K562 (cell line): ENCODE results near the gene ARHGEF6. TPM values are rescaled to one million over a fixed set of nuclear protein-coding genes. Genes with fewer than 3 reads are reported as not detected.

ENCODE experiments used
- CREM ChIP-seq: IDR thresholded peaks from 2 replicates; pipeline ENCODE4 v1.6.1; 2014; ENCODE audit warnings: antibody characterized with exemption, low read depth
- HDAC3 ChIP-seq: fragments of 450-650 bp; IDR thresholded peaks from 2 replicates; pipeline ENCODE4 v1.6.1; 2018; ENCODE audit warnings: borderline replicate concordance, mild to moderate bottlenecking, moderate library complexity; ENCODE audit not compliant: partially characterized antibody
- LARP7 ChIP-seq: fragments of 450-650 bp; IDR thresholded peaks from 2 replicates; pipeline ENCODE4 v1.6.1; 2016
- NFXL1 ChIP-seq: fragments of 450-650 bp; formaldehyde crosslinking; IDR thresholded peaks from 2 replicates; pipeline ENCODE4 v1.4.0; 2021; ENCODE audit warnings: mild to moderate bottlenecking
- TRIM25 ChIP-seq: fragments of 450-650 bp; IDR thresholded peaks from 2 replicates; pipeline ENCODE4 v1.7.0; 2016; ENCODE audit warnings: borderline replicate concordance
- USF1 ChIP-seq: sonication (generic); formaldehyde crosslinking; IDR thresholded peaks from 2 replicates; pipeline ENCODE4 v1.9.0; 2022; ENCODE audit warnings: mild to moderate bottlenecking, missing genetic modification reagents
- ZNF121 ChIP-seq: sonication (generic); formaldehyde crosslinking; conservative IDR thresholded peaks from 2 replicates; pipeline ENCODE4 v1.8.0; 2022; ENCODE audit warnings: missing genetic modification reagents
- ZNF449 ChIP-seq: fragments of 250-450 bp; sonication (Bioruptor Pico); IDR thresholded peaks from 2 replicates; pipeline ENCODE4 v1.8.0; 2022; ENCODE audit warnings: moderate library complexity, mild to moderate bottlenecking, inconsistent platforms
- ZNF75A ChIP-seq: fragments of 450-650 bp; formaldehyde crosslinking; IDR thresholded peaks from 2 replicates; pipeline ENCODE4 v1.4.0; 2020; ENCODE audit warnings: mild to moderate bottlenecking
- polyA plus RNA-seq, 8 experiments: library from polyadenylated mRNA; depleted of rRNA in 4 of 8; stranded (reverse) in 5 of 8; unstranded in 3 of 8; fragments of >200 nt; fragmentation: Nextera tagmentation in 2 of 8; fragmentation: Illumina TruSeq in 1 of 8; extraction: Ambion mirVana in 2 of 8; extraction: Trizol in 1 of 8; gene quantifications; 2 replicates each; pipeline versions ENCODE4 v1.2.1 to v1.2.3, GENCODE V29; 2011 to 2014; ENCODE audit warnings: inconsistent platforms in 1 of 8, missing spikeins in 1 of 8
- total RNA-seq, 7 experiments: library from RNA; depleted of rRNA in 6 of 7; stranded (reverse); fragments of >200 nt in 6 of 7; fragmentation: Illumina TruSeq in 2 of 7; extraction: Trizol in 2 of 7; gene quantifications; 2 replicates each; pipeline versions ENCODE4 v1.2.1 to v1.2.3, GENCODE V29; 2011 to 2021; ENCODE audit warnings: low replicate concordance in 1 of 7
- TF ChIP-seq, protein P1 (sequence below): fragments of 250-450 bp; sonication (Bioruptor Pico); IDR thresholded peaks from 2 replicates; pipeline ENCODE4 v1.4.0; 2020; ENCODE audit warnings: mild to moderate bottlenecking, moderate library complexity
- TF ChIP-seq, protein P2 (sequence below): fragments of 450-650 bp; IDR thresholded peaks from 2 replicates; pipeline ENCODE4 v1.6.1; 2018; ENCODE audit not compliant: partially characterized antibody
- TF ChIP-seq, protein P3 (sequence below): fragments of 250-450 bp; sonication (Bioruptor Pico); IDR thresholded peaks from 2 replicates; pipeline ENCODE4 v1.4.0; 2020; ENCODE audit warnings: mild to moderate bottlenecking, moderate library complexity, borderline replicate concordance

ARHGEF6 gene
- total and polyA plus RNA-seq, 9 of the 15 experiments (the other 6 are each of a cell fraction or from before 2014, with no cell fraction given), result 2.9 to 22.1 (median 13.3) TPM

DNA sequence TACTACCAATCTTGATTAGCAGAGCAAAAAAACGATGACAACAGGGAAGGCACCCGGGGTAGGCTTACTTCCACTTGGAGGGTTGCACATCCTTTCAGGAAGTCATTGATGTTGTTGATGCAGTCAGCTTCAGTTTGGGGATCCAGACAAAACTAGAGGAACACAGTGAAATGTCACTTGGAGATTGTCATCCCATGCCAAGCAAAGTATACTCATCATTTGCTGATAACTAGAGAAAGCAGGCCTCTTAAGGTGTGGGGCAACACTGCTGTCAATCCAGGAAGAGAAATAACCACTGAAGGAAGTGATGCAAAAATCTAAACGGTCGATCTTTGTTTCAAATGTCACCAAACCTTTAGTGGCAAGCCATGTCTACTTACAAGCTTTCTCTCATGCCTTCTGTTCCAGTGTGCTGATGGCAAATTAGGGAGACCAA lies 1.4 kb downstream of the ARHGEF6 start (continued):
- TF ChIP-seq, protein P1, sequence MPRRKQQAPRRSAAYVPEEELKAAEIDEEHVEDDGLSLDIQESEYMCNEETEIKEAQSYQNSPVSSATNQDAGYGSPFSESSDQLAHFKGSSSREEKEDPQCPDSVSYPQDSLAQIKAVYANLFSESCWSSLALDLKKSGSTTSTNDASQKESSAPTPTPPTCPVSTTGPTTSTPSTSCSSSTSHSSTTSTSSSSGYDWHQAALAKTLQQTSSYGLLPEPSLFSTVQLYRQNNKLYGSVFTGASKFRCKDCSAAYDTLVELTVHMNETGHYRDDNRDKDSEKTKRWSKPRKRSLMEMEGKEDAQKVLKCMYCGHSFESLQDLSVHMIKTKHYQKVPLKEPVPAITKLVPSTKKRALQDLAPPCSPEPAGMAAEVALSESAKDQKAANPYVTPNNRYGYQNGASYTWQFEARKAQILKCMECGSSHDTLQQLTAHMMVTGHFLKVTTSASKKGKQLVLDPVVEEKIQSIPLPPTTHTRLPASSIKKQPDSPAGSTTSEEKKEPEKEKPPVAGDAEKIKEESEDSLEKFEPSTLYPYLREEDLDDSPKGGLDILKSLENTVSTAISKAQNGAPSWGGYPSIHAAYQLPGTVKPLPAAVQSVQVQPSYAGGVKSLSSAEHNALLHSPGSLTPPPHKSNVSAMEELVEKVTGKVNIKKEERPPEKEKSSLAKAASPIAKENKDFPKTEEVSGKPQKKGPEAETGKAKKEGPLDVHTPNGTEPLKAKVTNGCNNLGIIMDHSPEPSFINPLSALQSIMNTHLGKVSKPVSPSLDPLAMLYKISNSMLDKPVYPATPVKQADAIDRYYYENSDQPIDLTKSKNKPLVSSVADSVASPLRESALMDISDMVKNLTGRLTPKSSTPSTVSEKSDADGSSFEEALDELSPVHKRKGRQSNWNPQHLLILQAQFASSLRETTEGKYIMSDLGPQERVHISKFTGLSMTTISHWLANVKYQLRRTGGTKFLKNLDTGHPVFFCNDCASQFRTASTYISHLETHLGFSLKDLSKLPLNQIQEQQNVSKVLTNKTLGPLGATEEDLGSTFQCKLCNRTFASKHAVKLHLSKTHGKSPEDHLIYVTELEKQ (CRISPR knock-in tag), result no peak
- TF ChIP-seq ZNF75A (CRISPR knock-in tag) (no peak), CREM (0 out of 2 replicates have a peak, but pooled peaks have one; percentile 8), ZNF121 (CRISPR knock-in tag) (no peak), LARP7 (no peak), TRIM25 (no peak), HDAC3 (no peak), USF1 (CRISPR knock-in tag) (no peak), NFXL1 (no peak), ZNF449 (no peak)
- TF ChIP-seq, protein P2, sequence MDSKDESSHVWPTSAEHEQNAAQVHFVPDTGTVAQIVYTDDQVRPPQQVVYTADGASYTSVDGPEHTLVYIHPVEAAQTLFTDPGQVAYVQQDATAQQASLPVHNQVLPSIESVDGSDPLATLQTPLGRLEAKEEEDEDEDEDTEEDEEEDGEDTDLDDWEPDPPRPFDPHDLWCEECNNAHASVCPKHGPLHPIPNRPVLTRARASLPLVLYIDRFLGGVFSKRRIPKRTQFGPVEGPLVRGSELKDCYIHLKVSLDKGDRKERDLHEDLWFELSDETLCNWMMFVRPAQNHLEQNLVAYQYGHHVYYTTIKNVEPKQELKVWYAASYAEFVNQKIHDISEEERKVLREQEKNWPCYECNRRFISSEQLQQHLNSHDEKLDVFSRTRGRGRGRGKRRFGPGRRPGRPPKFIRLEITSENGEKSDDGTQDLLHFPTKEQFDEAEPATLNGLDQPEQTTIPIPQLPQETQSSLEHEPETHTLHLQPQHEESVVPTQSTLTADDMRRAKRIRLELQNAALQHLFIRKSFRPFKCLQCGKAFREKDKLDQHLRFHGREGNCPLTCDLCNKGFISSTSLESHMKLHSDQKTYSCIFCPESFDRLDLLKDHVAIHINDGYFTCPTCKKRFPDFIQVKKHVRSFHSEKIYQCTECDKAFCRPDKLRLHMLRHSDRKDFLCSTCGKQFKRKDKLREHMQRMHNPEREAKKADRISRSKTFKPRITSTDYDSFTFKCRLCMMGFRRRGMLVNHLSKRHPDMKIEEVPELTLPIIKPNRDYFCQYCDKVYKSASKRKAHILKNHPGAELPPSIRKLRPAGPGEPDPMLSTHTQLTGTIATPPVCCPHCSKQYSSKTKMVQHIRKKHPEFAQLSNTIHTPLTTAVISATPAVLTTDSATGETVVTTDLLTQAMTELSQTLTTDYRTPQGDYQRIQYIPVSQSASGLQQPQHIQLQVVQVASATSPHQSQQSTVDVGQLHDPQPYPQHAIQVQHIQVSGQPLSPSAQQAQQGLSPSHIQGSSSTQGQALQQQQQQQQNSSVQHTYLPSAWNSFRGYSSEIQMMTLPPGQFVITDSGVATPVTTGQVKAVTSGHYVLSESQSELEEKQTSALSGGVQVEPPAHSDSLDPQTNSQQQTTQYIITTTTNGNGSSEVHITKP, result no peak
- TF ChIP-seq, protein P3, sequence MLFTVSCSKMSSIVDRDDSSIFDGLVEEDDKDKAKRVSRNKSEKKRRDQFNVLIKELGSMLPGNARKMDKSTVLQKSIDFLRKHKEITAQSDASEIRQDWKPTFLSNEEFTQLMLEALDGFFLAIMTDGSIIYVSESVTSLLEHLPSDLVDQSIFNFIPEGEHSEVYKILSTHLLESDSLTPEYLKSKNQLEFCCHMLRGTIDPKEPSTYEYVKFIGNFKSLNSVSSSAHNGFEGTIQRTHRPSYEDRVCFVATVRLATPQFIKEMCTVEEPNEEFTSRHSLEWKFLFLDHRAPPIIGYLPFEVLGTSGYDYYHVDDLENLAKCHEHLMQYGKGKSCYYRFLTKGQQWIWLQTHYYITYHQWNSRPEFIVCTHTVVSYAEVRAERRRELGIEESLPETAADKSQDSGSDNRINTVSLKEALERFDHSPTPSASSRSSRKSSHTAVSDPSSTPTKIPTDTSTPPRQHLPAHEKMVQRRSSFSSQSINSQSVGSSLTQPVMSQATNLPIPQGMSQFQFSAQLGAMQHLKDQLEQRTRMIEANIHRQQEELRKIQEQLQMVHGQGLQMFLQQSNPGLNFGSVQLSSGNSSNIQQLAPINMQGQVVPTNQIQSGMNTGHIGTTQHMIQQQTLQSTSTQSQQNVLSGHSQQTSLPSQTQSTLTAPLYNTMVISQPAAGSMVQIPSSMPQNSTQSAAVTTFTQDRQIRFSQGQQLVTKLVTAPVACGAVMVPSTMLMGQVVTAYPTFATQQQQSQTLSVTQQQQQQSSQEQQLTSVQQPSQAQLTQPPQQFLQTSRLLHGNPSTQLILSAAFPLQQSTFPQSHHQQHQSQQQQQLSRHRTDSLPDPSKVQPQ, result no peak
